Measurements from ENCODE around the gene NFE2L3.

Gene NFE2L3

DNA sequence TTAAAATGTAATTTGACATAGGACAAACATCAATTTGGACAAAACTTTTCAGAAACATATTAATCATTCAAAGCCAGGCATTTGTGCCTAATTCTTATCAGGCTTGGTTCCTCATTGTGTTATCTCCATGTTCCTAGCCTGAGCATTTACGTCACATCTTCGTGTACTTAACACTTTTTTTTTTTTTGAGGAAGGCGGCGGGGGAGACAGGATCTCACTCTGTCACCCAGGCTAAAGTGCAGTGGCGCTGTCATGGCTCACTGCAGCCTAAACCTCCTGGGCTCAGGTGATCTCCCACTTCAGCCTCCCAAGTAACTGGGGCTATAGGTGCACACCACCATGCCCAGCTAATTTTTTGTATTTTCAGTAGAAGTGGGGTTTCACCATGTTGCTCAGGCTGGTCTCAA is 28.8 kb downstream of the NFE2L3 start:
- TF ChIP-seq, protein P1, sequence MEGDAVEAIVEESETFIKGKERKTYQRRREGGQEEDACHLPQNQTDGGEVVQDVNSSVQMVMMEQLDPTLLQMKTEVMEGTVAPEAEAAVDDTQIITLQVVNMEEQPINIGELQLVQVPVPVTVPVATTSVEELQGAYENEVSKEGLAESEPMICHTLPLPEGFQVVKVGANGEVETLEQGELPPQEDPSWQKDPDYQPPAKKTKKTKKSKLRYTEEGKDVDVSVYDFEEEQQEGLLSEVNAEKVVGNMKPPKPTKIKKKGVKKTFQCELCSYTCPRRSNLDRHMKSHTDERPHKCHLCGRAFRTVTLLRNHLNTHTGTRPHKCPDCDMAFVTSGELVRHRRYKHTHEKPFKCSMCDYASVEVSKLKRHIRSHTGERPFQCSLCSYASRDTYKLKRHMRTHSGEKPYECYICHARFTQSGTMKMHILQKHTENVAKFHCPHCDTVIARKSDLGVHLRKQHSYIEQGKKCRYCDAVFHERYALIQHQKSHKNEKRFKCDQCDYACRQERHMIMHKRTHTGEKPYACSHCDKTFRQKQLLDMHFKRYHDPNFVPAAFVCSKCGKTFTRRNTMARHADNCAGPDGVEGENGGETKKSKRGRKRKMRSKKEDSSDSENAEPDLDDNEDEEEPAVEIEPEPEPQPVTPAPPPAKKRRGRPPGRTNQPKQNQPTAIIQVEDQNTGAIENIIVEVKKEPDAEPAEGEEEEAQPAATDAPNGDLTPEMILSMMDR (conservative IDR thresholded peaks at IDR 0.05; ENCODE audit: low read length) = no peak
- TF ChIP-seq EZH2phosphoT487 (IDR thresholded peaks at IDR 0.05; ENCODE audit: borderline replicate concordance) = no peak
- Histone ChIP-seq H3K9me3 (ENCODE audit: insufficient read depth, low read depth, low read length) (no peaks in the 10 kb centered on the region), H3K79me2 (ENCODE audit: insufficient read depth, low read length) (no peaks in the 10 kb centered on the region), H3K36me3 (ENCODE audit: insufficient read depth, low read length) (no peaks in the 10 kb centered on the region), H2AFZ (ENCODE audit: low read length) (no peak overlapping the region), H3K4me3 (ENCODE audit: low read length, poor library complexity, severe bottlenecking) (no peak overlapping the region), H3K4me2 (ENCODE audit: low read depth, low read length, poor library complexity, severe bottlenecking) (no peak overlapping the region), H3K9me2 (replicated peaks; ENCODE audit: low read depth, low read length) (no peaks in the 10 kb centered on the region), H3F3A (ENCODE audit: low read depth) (peaks cover 15% of the 10 kb centered on the region; the same call in 1 of the 2 replicates), H3K9ac (ENCODE audit: low read depth, low read length, poor library complexity, severe bottlenecking) (no peak overlapping the region), H3K4me1 (ENCODE audit: insufficient read depth, low read length, poor library complexity, severe bottlenecking) (no peaks in the 10 kb centered on the region), H4K20me1 (ENCODE audit: insufficient read depth, low read length, poor library complexity, severe bottlenecking) (peaks cover 9% of the 10 kb centered on the region), H3K27me3 (ENCODE audit: insufficient read depth, low read length, poor library complexity, severe bottlenecking) (no peaks in the 10 kb centered on the region)

DNA sequence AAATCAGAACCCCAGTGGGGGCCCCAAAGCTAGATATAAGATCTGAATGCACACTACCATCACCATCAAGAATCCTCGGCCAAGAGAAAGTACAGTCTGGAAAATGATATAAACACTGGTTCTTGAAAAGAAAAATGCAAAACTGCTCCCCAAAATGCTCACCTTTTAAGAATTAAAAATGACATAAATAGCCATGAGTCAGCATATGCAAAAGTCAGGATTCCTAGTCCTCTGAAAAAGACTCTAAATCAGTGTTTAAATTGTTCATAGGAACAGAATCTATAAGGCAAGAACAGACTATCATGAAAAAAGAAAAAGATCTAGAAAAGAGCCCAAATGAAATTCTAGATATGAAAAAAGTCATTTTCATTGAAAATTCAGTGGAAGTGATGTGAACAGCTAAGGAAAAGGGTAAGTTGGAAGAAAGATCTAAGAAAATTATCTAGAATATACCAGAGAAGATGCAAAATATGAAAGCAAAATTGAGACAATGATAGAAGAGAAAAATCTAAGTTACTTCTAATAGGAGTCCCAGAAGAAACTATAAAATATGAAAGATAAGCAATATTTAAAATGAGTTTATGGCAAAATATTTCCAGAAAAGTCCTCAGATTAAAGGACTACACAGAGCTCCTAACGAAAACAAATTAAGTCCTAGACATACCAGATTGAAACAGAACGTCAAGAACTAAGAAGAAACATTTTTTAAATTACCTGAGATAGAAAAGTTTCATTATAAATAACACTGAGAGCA is 29.7 kb downstream of the NFE2L3 start:
- Histone ChIP-seq H3K9ac (ENCODE audit: low read depth, low read length, poor library complexity, severe bottlenecking) (no peak overlapping the region), H3K36me3 (ENCODE audit: insufficient read depth, low read length) (no peaks in the 10 kb centered on the region), H3K4me1 (ENCODE audit: insufficient read depth, low read length, poor library complexity, severe bottlenecking) (no peaks in the 10 kb centered on the region), H3K4me3 (ENCODE audit: low read length, poor library complexity, severe bottlenecking) (no peak overlapping the region), H2AFZ (ENCODE audit: low read length) (no peak overlapping the region), H3K9me2 (replicated peaks; ENCODE audit: low read depth, low read length) (no peaks in the 10 kb centered on the region), H3K4me2 (ENCODE audit: low read depth, low read length, poor library complexity, severe bottlenecking) (no peak overlapping the region), H3F3A (ENCODE audit: low read depth) (peaks cover 15% of the 10 kb centered on the region; the same call in 1 of the 2 replicates), H3K27me3 (ENCODE audit: insufficient read depth, low read length, poor library complexity, severe bottlenecking) (no peaks in the 10 kb centered on the region), H3K9me3 (ENCODE audit: insufficient read depth, low read depth, low read length) (no peaks in the 10 kb centered on the region), H3K79me2 (ENCODE audit: insufficient read depth, low read length) (no peaks in the 10 kb centered on the region), H4K20me1 (ENCODE audit: insufficient read depth, low read length, poor library complexity, severe bottlenecking) (peaks cover 15% of the 10 kb centered on the region)
- no peak for TF ChIP-seq EZH2phosphoT487 (IDR thresholded peaks at IDR 0.05; ENCODE audit: borderline replicate concordance)
- TF ChIP-seq, protein P1 (conservative IDR thresholded peaks at IDR 0.05; ENCODE audit: low read length) = no peak

DNA sequence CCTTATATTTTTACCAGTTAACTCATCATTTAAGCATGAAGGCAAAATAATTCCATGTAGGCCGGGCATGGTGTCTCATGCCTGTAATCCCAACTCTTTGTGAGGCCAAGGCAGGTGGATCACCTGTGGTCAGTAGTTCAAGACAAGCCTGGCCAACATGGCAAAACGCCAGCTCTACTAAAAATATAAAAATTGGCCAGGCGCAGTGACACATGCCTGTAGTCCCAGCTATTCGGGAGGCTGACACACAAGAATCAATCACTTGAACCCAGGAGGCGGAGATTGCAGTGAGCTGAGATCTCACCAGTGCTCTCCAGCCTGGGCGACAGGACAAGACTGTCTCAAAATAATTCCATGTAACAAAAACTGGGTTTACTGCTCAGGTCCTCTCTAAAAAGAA is 30.3 kb downstream of the NFE2L3 start:
- H3F3A ChIP-seq (ENCODE audit: low read depth) = peaks cover 18% of the 10 kb centered on the region
- no peak overlapping the region for H3K4me3 ChIP-seq (ENCODE audit: low read length, poor library complexity, severe bottlenecking)
- H3K36me3 ChIP-seq (ENCODE audit: insufficient read depth, low read length) = no peaks in the 10 kb centered on the region

More for the DNA sequence above, 30.3 kb downstream of the NFE2L3 start:
- H3K9ac ChIP-seq (ENCODE audit: low read depth, low read length, poor library complexity, severe bottlenecking) = no peak overlapping the region
- peaks cover 21% of the 10 kb centered on the region for H4K20me1 ChIP-seq (ENCODE audit: insufficient read depth, low read length, poor library complexity, severe bottlenecking)
- H3K79me2 ChIP-seq (ENCODE audit: insufficient read depth, low read length) = no peaks in the 10 kb centered on the region
- no peak overlapping the region for H2AFZ ChIP-seq (ENCODE audit: low read length)
- no peaks in the 10 kb centered on the region for H3K9me3 ChIP-seq (ENCODE audit: insufficient read depth, low read depth, low read length)
- no peak for TF ChIP-seq EZH2phosphoT487 (IDR thresholded peaks at IDR 0.05; ENCODE audit: borderline replicate concordance)
- TF ChIP-seq, protein P1 (conservative IDR thresholded peaks at IDR 0.05; ENCODE audit: low read length) = no peak
- no peaks in the 10 kb centered on the region for H3K9me2 ChIP-seq (replicated peaks; ENCODE audit: low read depth, low read length)
- H3K27me3 ChIP-seq (ENCODE audit: insufficient read depth, low read length, poor library complexity, severe bottlenecking) = no peaks in the 10 kb centered on the region
- H3K4me1 ChIP-seq (ENCODE audit: insufficient read depth, low read length, poor library complexity, severe bottlenecking) = no peaks in the 10 kb centered on the region
- H3K4me2 ChIP-seq (ENCODE audit: low read depth, low read length, poor library complexity, severe bottlenecking) = no peak overlapping the region
